ENCODE measurements around the gene LRRC41. TPM values are rescaled to one million over a fixed set of nuclear protein-coding genes. Genes with fewer than 3 reads are reported as not detected.
A peak's percentile ranks its signal among the peaks of the same experiment; 100 is the strongest.

The LRRC41 gene
- total RNA-seq, 1 donor from 2014 or later: 63.1 TPM

GRCh38 chr1:46310321-46310720 is 6.9 kb upstream of the LRRC41 start:
- H3K9me3 Mint-ChIP-seq: no peaks in the 10 kb centered on the region
- H3K4me1 Mint-ChIP-seq: peaks cover 19% of the 10 kb centered on the region
- DNase-seq: no peak
- H3K27me3 Mint-ChIP-seq: no peaks in the 10 kb centered on the region
- no peak overlapping the region for H3K4me3 Mint-ChIP-seq
- H3K36me3 Mint-ChIP-seq (ENCODE audit: low read depth): peaks cover 56% of the 10 kb centered on the region
- H3K27ac Mint-ChIP-seq: no peak overlapping the region
- intact Hi-C loops (cut with micrococcal nuclease): no loop called here

- Mint-ChIP-seq H3K9me3 (no peaks in the 10 kb centered on the region), H3K27me3 (no peaks in the 10 kb centered on the region), H3K4me1 (peaks cover 22% of the 10 kb centered on the region), H3K27ac (no peak overlapping the region), H3K4me3 (no peak overlapping the region), H3K36me3 (ENCODE audit: low read depth) (peaks cover 56% of the 10 kb centered on the region)
- intact Hi-C loops (cut with micrococcal nuclease): no loop called here
- DNase-seq: no peak
Observed at GRCh38 chr1:46309401-46310159, 6.2 kb upstream of the LRRC41 start.

- Mint-ChIP-seq H3K4me3 (peak overlapping the region; percentile 48), H3K4me1 (peaks cover 29% of the 10 kb centered on the region), H3K27ac (no peak overlapping the region), H3K36me3 (ENCODE audit: low read depth) (peaks cover 45% of the 10 kb centered on the region), H3K9me3 (no peaks in the 10 kb centered on the region), H3K27me3 (no peaks in the 10 kb centered on the region)
- intact Hi-C loops (cut with micrococcal nuclease): no loop called here
- DNase-seq: no peak
Observed at GRCh38 chr1:46306159-46306530, 2.7 kb upstream of the LRRC41 start.

GRCh38 chr1:46303872-46304326 is 483 bp upstream of the LRRC41 start:
- Mint-ChIP-seq H3K4me1 (peaks cover 38% of the 10 kb centered on the region), H3K9me3 (no peaks in the 10 kb centered on the region)

GRCh38 chr1:46302641-46303037 is 777 bp downstream of the LRRC41 start:
- Mint-ChIP-seq H3K9me3 (no peaks in the 10 kb centered on the region), H3K27me3 (no peaks in the 10 kb centered on the region), H3K4me1 (peaks cover 35% of the 10 kb centered on the region), H3K36me3 (ENCODE audit: low read depth) (peaks cover 35% of the 10 kb centered on the region), H3K27ac (peak overlapping the region; percentile 98), H3K4me3 (peak overlapping the region; percentile 99)
- DNase-seq: no peak
- intact Hi-C loops (cut with micrococcal nuclease): loop anchor here (1.0 to 2.0 kb wide), 4 partner anchors 38 to 616 kb away; partner anchors contain the start of genes GPBP1L1, NSUN4 and RAD54L

More at GRCh38 chr1:46303872-46304326, 483 bp upstream of the LRRC41 start:
- intact Hi-C loops (cut with micrococcal nuclease): loop anchor here (1.0 to 2.0 kb wide), 4 partner anchors 36 to 617 kb away; partner anchors contain the start of genes GPBP1L1, NSUN4 and RAD54L
- no peaks in the 10 kb centered on the region for H3K27me3 Mint-ChIP-seq
- H3K36me3 Mint-ChIP-seq (ENCODE audit: low read depth): peaks cover 34% of the 10 kb centered on the region
- peak overlapping the region; percentile 98 for H3K27ac Mint-ChIP-seq
- no peak for DNase-seq
- peak overlapping the region; percentile 99 for H3K4me3 Mint-ChIP-seq

GRCh38 chr1:46301808-46302640 is 1.4 kb downstream of the LRRC41 start:
- Mint-ChIP-seq H3K9me3 (no peaks in the 10 kb centered on the region), H3K4me3 (peak overlapping the region; percentile 99), H3K36me3 (ENCODE audit: low read depth) (peaks cover 37% of the 10 kb centered on the region), H3K4me1 (peaks cover 31% of the 10 kb centered on the region), H3K27me3 (no peaks in the 10 kb centered on the region), H3K27ac (peak overlapping the region; percentile 98)
- peak; percentile 88 for DNase-seq
- intact Hi-C loops (cut with micrococcal nuclease): loop anchor here (2.0 kb wide), 1 partner anchor 615 kb away; the partner anchor contains the start of gene GPBP1L1

- Mint-ChIP-seq H3K4me3 (peak overlapping the region; percentile 99), H3K9me3 (no peaks in the 10 kb centered on the region), H3K4me1 (peaks cover 29% of the 10 kb centered on the region), H3K36me3 (ENCODE audit: low read depth) (peaks cover 43% of the 10 kb centered on the region), H3K27me3 (no peaks in the 10 kb centered on the region), H3K27ac (peak overlapping the region; percentile 98)
- intact Hi-C loops (cut with micrococcal nuclease): no loop called here
- no peak for DNase-seq
Observed at GRCh38 chr1:46301406-46301807, 2.0 kb downstream of the LRRC41 start.

GRCh38 chr1:46300673-46301405 is 2.6 kb downstream of the LRRC41 start:
- H3K36me3 Mint-ChIP-seq (ENCODE audit: low read depth): peaks cover 45% of the 10 kb centered on the region
- DNase-seq: peak; percentile 62
- intact Hi-C loops (cut with micrococcal nuclease): no loop called here
- H3K4me3 Mint-ChIP-seq: peak overlapping the region; percentile 99
- no peaks in the 10 kb centered on the region for H3K27me3 Mint-ChIP-seq
- peak overlapping the region; percentile 98 for H3K27ac Mint-ChIP-seq
- peaks cover 27% of the 10 kb centered on the region for H3K4me1 Mint-ChIP-seq
- no peaks in the 10 kb centered on the region for H3K9me3 Mint-ChIP-seq

GRCh38 chr1:46298387-46298786 is 5.0 kb downstream of the LRRC41 start:
- no peak for DNase-seq
- no peaks in the 10 kb centered on the region for H3K27me3 Mint-ChIP-seq
- intact Hi-C loops (cut with micrococcal nuclease): no loop called here
- peaks cover 21% of the 10 kb centered on the region for H3K4me1 Mint-ChIP-seq
- H3K4me3 Mint-ChIP-seq: no peak overlapping the region
- H3K9me3 Mint-ChIP-seq: no peaks in the 10 kb centered on the region
- no peak overlapping the region for H3K27ac Mint-ChIP-seq
- H3K36me3 Mint-ChIP-seq (ENCODE audit: low read depth): peaks cover 46% of the 10 kb centered on the region

GRCh38 chr1:46295306-46295705 is 8.1 kb downstream of the LRRC41 start:
- H3K4me3 Mint-ChIP-seq: no peak overlapping the region
- H3K36me3 Mint-ChIP-seq (ENCODE audit: low read depth): peaks cover 46% of the 10 kb centered on the region
- H3K27me3 Mint-ChIP-seq: no peaks in the 10 kb centered on the region
- no peak overlapping the region for H3K27ac Mint-ChIP-seq
- no peaks in the 10 kb centered on the region for H3K9me3 Mint-ChIP-seq
- peaks cover 8% of the 10 kb centered on the region for H3K4me1 Mint-ChIP-seq
- no peak for DNase-seq
- intact Hi-C loops (cut with micrococcal nuclease): no loop called here

GRCh38 chr1:46289976-46290375 is 13.4 kb downstream of the LRRC41 start:
- H3K9me3 Mint-ChIP-seq: no peaks in the 10 kb centered on the region
- H3K27ac Mint-ChIP-seq: no peak overlapping the region
- H3K4me1 Mint-ChIP-seq: peaks cover 17% of the 10 kb centered on the region
- H3K36me3 Mint-ChIP-seq (ENCODE audit: low read depth): peaks cover 36% of the 10 kb centered on the region
- H3K4me3 Mint-ChIP-seq: no peak overlapping the region
- H3K27me3 Mint-ChIP-seq: no peaks in the 10 kb centered on the region
- intact Hi-C loops (cut with micrococcal nuclease): loop anchor here (5.0 kb wide), 1 partner anchor 52 kb away; the partner anchor contains the start of gene NSUN4
- DNase-seq: no peak

- Mint-ChIP-seq H3K4me1 (peaks cover 21% of the 10 kb centered on the region), H3K27me3 (no peaks in the 10 kb centered on the region), H3K27ac (peak overlapping the region; percentile 3), H3K4me3 (no peak overlapping the region), H3K9me3 (no peaks in the 10 kb centered on the region), H3K36me3 (ENCODE audit: low read depth) (peaks cover 40% of the 10 kb centered on the region)
- DNase-seq: no peak
- intact Hi-C loops (cut with micrococcal nuclease): loop anchor here (5.0 kb wide), 1 partner anchor 53 kb away; the partner anchor contains the start of gene NSUN4
Observed at GRCh38 chr1:46289134-46289494, 14.3 kb downstream of the LRRC41 start.

GRCh38 chr1:46288485-46289133 is 14.8 kb downstream of the LRRC41 start:
- Mint-ChIP-seq H3K36me3 (ENCODE audit: low read depth) (peaks cover 41% of the 10 kb centered on the region), H3K4me1 (peaks cover 21% of the 10 kb centered on the region), H3K27me3 (no peaks in the 10 kb centered on the region), H3K27ac (peak overlapping the region; percentile 29), H3K9me3 (no peaks in the 10 kb centered on the region), H3K4me3 (no peak overlapping the region)
- DNase-seq: no peak
- intact Hi-C loops (cut with micrococcal nuclease): loop anchor here (5.0 kb wide), 1 partner anchor 54 kb away; the partner anchor contains the start of gene NSUN4
